SK-N-SH (cell line): Measurements from ENCODE around the gene DTNBP1. TPM values are rescaled to one million over a fixed set of nuclear protein-coding genes. Genes with fewer than 3 reads are reported as not detected.

Experiments used
- CHD2 ChIP-seq: fragments of 150-350 bp; IDR thresholded peaks from 2 replicates; pipeline ENCODE4 v1.6.1; 2018; ENCODE audit warnings: low read length; ENCODE audit not compliant: partially characterized antibody
- CTCF ChIP-seq: fragments of 200-600 bp; sonication (generic); IDR thresholded peaks from 2 replicates; pipeline ENCODE4 v1.6.1; 2017; ENCODE audit warnings: antibody characterized with exemption, mild to moderate bottlenecking, moderate library complexity
- ELF1 ChIP-seq: IDR thresholded peaks from 2 replicates; pipeline ENCODE4 v1.4.0; 2012
- EP300 ChIP-seq, 2 experiments: IDR thresholded peaks; 2 replicates each; pipeline versions ENCODE4 v1.4.0 to v1.6.1; 2012; ENCODE audit warnings: borderline replicate concordance in 1 of 2, low read depth in 1 of 2, low read length in 1 of 2
- EZH2phosphoT487 ChIP-seq: fragments of 200-600 bp; sonication (generic); IDR thresholded peaks from 2 replicates; pipeline ENCODE4 v1.6.1; 2017; ENCODE audit warnings: low read depth, mixed run types, mild to moderate bottlenecking, antibody characterized with exemption, moderate library complexity, borderline replicate concordance
- FOSL2 ChIP-seq: IDR thresholded peaks from 2 replicates; pipeline ENCODE4 v1.4.0; 2012; ENCODE audit warnings: low read depth, mild to moderate bottlenecking, moderate library complexity, borderline replicate concordance
- GABPA ChIP-seq: IDR thresholded peaks from 2 replicates; pipeline ENCODE4 v1.4.0; 2012; ENCODE audit warnings: low read depth, mild to moderate bottlenecking
- GATA2 ChIP-seq: sonication (generic); formaldehyde crosslinking; IDR thresholded peaks from 2 replicates; pipeline ENCODE4 v1.5.0; 2020; ENCODE audit warnings: mild to moderate bottlenecking, missing genetic modification reagents
- JUND ChIP-seq: IDR thresholded peaks from 2 replicates; pipeline ENCODE4 v1.4.0; 2012
- MEF2A ChIP-seq: IDR thresholded peaks from 2 replicates; pipeline ENCODE4 v1.4.0; 2012; ENCODE audit warnings: low read depth, borderline replicate concordance
- MXI1 ChIP-seq: IDR thresholded peaks from 2 replicates; pipeline ENCODE4 v1.6.1; 2012; ENCODE audit warnings: mild to moderate bottlenecking, low read depth, low read length, improper control_type of control experiment
- PBX3 ChIP-seq: IDR thresholded peaks from 2 replicates; pipeline ENCODE4; 2012
- POLR2AphosphoS5 ChIP-seq: IDR thresholded peaks from 2 replicates; pipeline ENCODE4 v1.6.1; 2012; ENCODE audit warnings: low read depth, low read length
- RAD21 ChIP-seq: IDR thresholded peaks from 2 replicates; pipeline ENCODE4 v1.6.1; 2012; ENCODE audit warnings: mild to moderate bottlenecking, low read length
- RCOR1 ChIP-seq: fragments of 150-350 bp; IDR thresholded peaks from 2 replicates; pipeline ENCODE4 v1.6.1; 2017; ENCODE audit warnings: antibody characterized with exemption, low read length
- RFX5 ChIP-seq: IDR thresholded peaks from 2 replicates; pipeline ENCODE4 v1.6.1; 2012; ENCODE audit warnings: mild to moderate bottlenecking, improper control_type of control experiment, low read length
- RXRA ChIP-seq: IDR thresholded peaks from 2 replicates; pipeline ENCODE4 v1.4.0; 2012; ENCODE audit warnings: low read depth, mild to moderate bottlenecking, borderline replicate concordance
- SIN3A ChIP-seq: IDR thresholded peaks from 2 replicates; pipeline ENCODE4 v1.6.1; 2012; ENCODE audit warnings: low read depth, mild to moderate bottlenecking, low read length, moderate library complexity, borderline replicate concordance
- SMC3 ChIP-seq: IDR thresholded peaks from 2 replicates; pipeline ENCODE4 v1.6.1; 2012; ENCODE audit warnings: low read depth, low read length, improper control_type of control experiment
- TAF1 ChIP-seq: IDR thresholded peaks from 2 replicates; pipeline ENCODE4 v1.6.1; 2012; ENCODE audit warnings: low read depth, mild to moderate bottlenecking, low read length, moderate library complexity, borderline replicate concordance
- TEAD4 ChIP-seq: IDR thresholded peaks from 2 replicates; pipeline ENCODE4 v1.4.0; 2012; ENCODE audit warnings: mild to moderate bottlenecking, borderline replicate concordance; ENCODE audit not compliant: insufficient read depth
- USF1 ChIP-seq: IDR thresholded peaks from 2 replicates; pipeline ENCODE4 v1.4.0; 2012; ENCODE audit warnings: low read depth, borderline replicate concordance
- YY1 ChIP-seq: IDR thresholded peaks from 2 replicates; pipeline ENCODE4 v1.4.0; 2012; ENCODE audit warnings: low read depth, mild to moderate bottlenecking
- polyA plus RNA-seq, 3 experiments: library from polyadenylated mRNA; depleted of rRNA; stranded (reverse); fragments of >200 nt; gene quantifications; 2 replicates each; pipeline ENCODE4 v1.2.3, GENCODE V29; 2012
- TF ChIP-seq, protein P1 (sequence below): IDR thresholded peaks from 2 replicates; pipeline ENCODE4 v1.6.1; 2012; ENCODE audit warnings: mild to moderate bottlenecking, low read depth, low read length, moderate library complexity
- TF ChIP-seq, protein P2 (sequence below): fragments of 150-350 bp; IDR thresholded peaks from 2 replicates; pipeline ENCODE4 v1.6.1; 2016; ENCODE audit warnings: mild to moderate bottlenecking, low read depth, low read length
- TF ChIP-seq, protein P3 (sequence below): fragments of 150-350 bp; IDR thresholded peaks from 2 replicates; pipeline ENCODE4 v1.6.1; 2017; ENCODE audit warnings: antibody characterized with exemption, low read length, low read depth, borderline replicate concordance

The DTNBP1 gene
- polyA plus RNA-seq, 1 of the 3 experiments (the other 2 are of a cell fraction), result 19.7 TPM

DNA sequence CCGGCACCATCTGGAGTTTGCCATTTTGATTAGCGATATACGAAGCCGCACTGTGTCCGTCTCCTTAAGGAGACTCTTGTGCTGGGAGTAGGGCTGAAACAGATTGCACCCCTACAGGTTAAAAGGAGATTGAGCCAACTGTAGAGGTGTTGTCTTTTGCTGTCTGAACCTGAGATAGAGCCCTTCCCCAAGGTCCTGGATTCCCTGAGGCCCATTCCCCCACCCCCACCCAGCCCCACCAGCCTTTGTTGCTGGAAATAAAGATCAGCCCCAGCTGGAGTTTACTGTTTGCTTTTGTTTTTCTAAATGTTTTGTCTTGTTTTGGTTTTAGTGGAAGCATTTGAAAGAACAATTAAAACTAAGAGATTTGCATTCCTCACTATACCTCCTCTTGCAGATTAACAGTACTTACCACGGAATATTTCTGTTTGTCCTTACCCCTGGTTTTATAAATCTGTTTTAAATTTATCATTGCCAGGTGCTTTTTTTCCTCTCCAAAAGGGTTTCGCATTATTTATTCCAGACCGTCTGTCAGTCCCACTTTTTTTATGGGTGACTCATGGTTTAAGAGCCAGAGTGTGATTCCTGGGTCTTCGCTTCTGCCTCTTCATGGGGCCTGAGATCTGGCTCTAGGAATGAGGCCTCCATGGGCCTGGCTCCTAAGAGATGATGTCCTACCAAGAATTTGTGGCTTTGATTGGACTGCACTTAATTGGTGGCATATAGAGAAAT, 169.2 kb downstream of the DTNBP1 start (continued):
- TF ChIP-seq, protein P1, sequence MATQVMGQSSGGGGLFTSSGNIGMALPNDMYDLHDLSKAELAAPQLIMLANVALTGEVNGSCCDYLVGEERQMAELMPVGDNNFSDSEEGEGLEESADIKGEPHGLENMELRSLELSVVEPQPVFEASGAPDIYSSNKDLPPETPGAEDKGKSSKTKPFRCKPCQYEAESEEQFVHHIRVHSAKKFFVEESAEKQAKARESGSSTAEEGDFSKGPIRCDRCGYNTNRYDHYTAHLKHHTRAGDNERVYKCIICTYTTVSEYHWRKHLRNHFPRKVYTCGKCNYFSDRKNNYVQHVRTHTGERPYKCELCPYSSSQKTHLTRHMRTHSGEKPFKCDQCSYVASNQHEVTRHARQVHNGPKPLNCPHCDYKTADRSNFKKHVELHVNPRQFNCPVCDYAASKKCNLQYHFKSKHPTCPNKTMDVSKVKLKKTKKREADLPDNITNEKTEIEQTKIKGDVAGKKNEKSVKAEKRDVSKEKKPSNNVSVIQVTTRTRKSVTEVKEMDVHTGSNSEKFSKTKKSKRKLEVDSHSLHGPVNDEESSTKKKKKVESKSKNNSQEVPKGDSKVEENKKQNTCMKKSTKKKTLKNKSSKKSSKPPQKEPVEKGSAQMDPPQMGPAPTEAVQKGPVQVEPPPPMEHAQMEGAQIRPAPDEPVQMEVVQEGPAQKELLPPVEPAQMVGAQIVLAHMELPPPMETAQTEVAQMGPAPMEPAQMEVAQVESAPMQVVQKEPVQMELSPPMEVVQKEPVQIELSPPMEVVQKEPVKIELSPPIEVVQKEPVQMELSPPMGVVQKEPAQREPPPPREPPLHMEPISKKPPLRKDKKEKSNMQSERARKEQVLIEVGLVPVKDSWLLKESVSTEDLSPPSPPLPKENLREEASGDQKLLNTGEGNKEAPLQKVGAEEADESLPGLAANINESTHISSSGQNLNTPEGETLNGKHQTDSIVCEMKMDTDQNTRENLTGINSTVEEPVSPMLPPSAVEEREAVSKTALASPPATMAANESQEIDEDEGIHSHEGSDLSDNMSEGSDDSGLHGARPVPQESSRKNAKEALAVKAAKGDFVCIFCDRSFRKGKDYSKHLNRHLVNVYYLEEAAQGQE, result no peak
- no peak for TF ChIP-seq GABPA
- TF ChIP-seq EP300 (IDR thresholded peaks at IDR 0.05; ENCODE audit: borderline replicate concordance in 1 of 2, low read depth in 1 of 2, low read length in 1 of 2), result peak; percentile 37 to 61; a peak in 2 of 4 replicates
- TF ChIP-seq CHD2, result no peak
- TF ChIP-seq USF1, result no peak
- TF ChIP-seq JUND, result peak; percentile 79
- TF ChIP-seq EZH2phosphoT487, result no peak
- TF ChIP-seq MXI1, result no peak
- peak; percentile 86 for TF ChIP-seq PBX3
- no peak for TF ChIP-seq SMC3
- no peak for TF ChIP-seq TAF1
- TF ChIP-seq YY1, result no peak
- TF ChIP-seq FOSL2, result peak; percentile 81
- no peak for TF ChIP-seq RXRA
- TF ChIP-seq, protein P2, sequence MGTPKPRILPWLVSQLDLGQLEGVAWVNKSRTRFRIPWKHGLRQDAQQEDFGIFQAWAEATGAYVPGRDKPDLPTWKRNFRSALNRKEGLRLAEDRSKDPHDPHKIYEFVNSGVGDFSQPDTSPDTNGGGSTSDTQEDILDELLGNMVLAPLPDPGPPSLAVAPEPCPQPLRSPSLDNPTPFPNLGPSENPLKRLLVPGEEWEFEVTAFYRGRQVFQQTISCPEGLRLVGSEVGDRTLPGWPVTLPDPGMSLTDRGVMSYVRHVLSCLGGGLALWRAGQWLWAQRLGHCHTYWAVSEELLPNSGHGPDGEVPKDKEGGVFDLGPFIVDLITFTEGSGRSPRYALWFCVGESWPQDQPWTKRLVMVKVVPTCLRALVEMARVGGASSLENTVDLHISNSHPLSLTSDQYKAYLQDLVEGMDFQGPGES, result no peak
- TF ChIP-seq RFX5, result no peak
- no peak for TF ChIP-seq SIN3A
- TF ChIP-seq RCOR1, result no peak
- TF ChIP-seq, protein P3, sequence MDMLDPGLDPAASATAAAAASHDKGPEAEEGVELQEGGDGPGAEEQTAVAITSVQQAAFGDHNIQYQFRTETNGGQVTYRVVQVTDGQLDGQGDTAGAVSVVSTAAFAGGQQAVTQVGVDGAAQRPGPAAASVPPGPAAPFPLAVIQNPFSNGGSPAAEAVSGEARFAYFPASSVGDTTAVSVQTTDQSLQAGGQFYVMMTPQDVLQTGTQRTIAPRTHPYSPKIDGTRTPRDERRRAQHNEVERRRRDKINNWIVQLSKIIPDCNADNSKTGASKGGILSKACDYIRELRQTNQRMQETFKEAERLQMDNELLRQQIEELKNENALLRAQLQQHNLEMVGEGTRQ, result no peak
- peak; percentile 26; the same call in 1 of the 2 replicates for TF ChIP-seq TEAD4
- TF ChIP-seq ELF1, result no peak
- TF ChIP-seq RAD21, result no peak
- peak; percentile 52; the same call in 1 of the 2 replicates for TF ChIP-seq POLR2AphosphoS5
- TF ChIP-seq MEF2A, result no peak
- TF ChIP-seq GATA2 (CRISPR knock-in tag), result no peak
- no peak for TF ChIP-seq CTCF
